GM19452 (cell line): ENCODE data around the gene PRDM16.

Experiments
- ATAC-seq: cut with Tn5 transposase; IDR thresholded peaks from one replicate; pipeline ENCODE4 v1.9.1; 2021; ENCODE audit not compliant: unreplicated experiment

Gene PRDM16

GRCh38 chr1:3347257-3348020 lies 278.4 kb downstream of the PRDM16 start:
- ATAC-seq, result no peak

GRCh38 chr1:3348196-3348865 lies 279.3 kb downstream of the PRDM16 start:
- no peak for ATAC-seq

GRCh38 chr1:3349161-3349967 lies 280.4 kb downstream of the PRDM16 start:
- no peak for ATAC-seq

GRCh38 chr1:3349968-3350299 lies 280.9 kb downstream of the PRDM16 start:
- ATAC-seq, result no peak

- no peak for ATAC-seq
These were observed 281.7 kb downstream of the PRDM16 start for GRCh38 chr1:3350506-3351261.

- ATAC-seq, result no peak
These were observed 282.7 kb downstream of the PRDM16 start for GRCh38 chr1:3351449-3352298.

- no peak for ATAC-seq
These were observed 283.4 kb downstream of the PRDM16 start for GRCh38 chr1:3352299-3352951.

GRCh38 chr1:3352952-3353331 lies 283.9 kb downstream of the PRDM16 start:
- no peak for ATAC-seq

- no peak for ATAC-seq
These were observed 284.9 kb downstream of the PRDM16 start for GRCh38 chr1:3353876-3354275.

- no peak for ATAC-seq
These were observed 286.1 kb downstream of the PRDM16 start for GRCh38 chr1:3355089-3355488.

GRCh38 chr1:3355894-3356826 lies 287.2 kb downstream of the PRDM16 start:
- no peak for ATAC-seq

GRCh38 chr1:3356827-3357460 lies 287.9 kb downstream of the PRDM16 start:
- no peak for ATAC-seq

GRCh38 chr1:3357526-3358297 lies 288.7 kb downstream of the PRDM16 start:
- no peak for ATAC-seq

GRCh38 chr1:3359351-3359750 lies 290.3 kb downstream of the PRDM16 start:
- ATAC-seq, result no peak

GRCh38 chr1:3359756-3360440 lies 290.9 kb downstream of the PRDM16 start:
- ATAC-seq, result no peak

GRCh38 chr1:3360646-3361257 lies 291.7 kb downstream of the PRDM16 start:
- no peak for ATAC-seq
